ENCODE measurements around the gene LRRC1. TPM values are rescaled to one million over a fixed set of nuclear protein-coding genes. Genes with fewer than 3 reads are reported as not detected.

The LRRC1 gene
- total RNA-seq, 4 donors from 2014 or later, result 41.7 to 52.4 (median 48.4) TPM

DNA sequence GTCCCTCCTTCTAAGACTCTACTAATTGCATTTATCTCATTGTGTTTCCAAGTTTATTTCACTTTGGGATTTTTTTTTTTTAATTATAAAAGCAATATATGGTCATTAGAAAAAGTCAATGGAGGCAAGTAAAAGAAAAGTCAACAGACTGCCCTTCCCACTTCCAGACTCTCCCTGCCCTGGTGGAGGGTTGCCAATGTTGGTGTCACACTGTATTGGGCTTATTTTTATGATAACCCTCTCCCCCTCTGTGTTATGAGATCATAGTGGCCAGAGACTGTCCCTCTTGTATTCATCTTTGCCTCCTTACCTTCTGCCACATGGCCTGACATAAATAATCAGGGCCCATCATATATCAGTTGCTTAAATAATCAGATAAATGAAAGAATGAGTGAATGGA, 63.4 kb downstream of the LRRC1 start:
- intact Hi-C loops (cut with DNase I), result no loop called here
- H3K27me3 ChIP-seq, result no peaks in the 10 kb centered on the region
- no peak overlapping the region for H3K27ac ChIP-seq
- no peak overlapping the region for H3K4me3 ChIP-seq (replicated peaks in 1 of 3)
- H3K36me3 ChIP-seq, result no peaks in the 10 kb centered on the region
- peaks cover under 1 to 33% of the 10 kb centered on the region in 2 donors for H3K4me1 ChIP-seq
- no peak for DNase-seq
- H3K9me3 ChIP-seq, result no peaks in the 10 kb centered on the region
- TF ChIP-seq, protein P1, sequence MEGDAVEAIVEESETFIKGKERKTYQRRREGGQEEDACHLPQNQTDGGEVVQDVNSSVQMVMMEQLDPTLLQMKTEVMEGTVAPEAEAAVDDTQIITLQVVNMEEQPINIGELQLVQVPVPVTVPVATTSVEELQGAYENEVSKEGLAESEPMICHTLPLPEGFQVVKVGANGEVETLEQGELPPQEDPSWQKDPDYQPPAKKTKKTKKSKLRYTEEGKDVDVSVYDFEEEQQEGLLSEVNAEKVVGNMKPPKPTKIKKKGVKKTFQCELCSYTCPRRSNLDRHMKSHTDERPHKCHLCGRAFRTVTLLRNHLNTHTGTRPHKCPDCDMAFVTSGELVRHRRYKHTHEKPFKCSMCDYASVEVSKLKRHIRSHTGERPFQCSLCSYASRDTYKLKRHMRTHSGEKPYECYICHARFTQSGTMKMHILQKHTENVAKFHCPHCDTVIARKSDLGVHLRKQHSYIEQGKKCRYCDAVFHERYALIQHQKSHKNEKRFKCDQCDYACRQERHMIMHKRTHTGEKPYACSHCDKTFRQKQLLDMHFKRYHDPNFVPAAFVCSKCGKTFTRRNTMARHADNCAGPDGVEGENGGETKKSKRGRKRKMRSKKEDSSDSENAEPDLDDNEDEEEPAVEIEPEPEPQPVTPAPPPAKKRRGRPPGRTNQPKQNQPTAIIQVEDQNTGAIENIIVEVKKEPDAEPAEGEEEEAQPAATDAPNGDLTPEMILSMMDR (IDR thresholded peaks at IDR 0.05), result no peak
- TF ChIP-seq POLR2A (IDR thresholded peaks at IDR 0.05), result no peak

DNA sequence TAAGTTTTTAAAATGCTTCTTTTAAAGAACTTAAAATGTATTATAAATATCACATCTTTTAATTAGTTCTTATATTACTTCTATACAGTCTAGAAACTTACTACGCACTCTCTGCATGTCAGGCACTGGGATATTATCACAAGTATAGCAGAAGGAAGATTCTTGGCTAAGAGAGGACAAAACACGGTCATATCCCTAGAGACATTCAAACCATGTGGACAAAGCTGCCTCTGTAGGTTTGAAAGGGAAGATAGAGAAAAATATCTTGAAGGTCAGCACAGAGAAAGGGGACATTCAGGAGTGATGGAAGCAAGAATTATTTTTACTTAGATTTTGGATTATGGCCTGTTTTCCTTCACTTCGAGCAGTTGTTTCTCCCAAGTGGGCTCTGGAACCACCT, 64.1 kb downstream of the LRRC1 start:
- H3K4me3 ChIP-seq (replicated peaks in 1 of 3), result no peak overlapping the region
- peaks cover 3 to 33% of the 10 kb centered on the region in 2 donors for H3K4me1 ChIP-seq
- intact Hi-C loops (cut with DNase I), result no loop called here
- H3K9me3 ChIP-seq, result no peaks in the 10 kb centered on the region
- H3K27me3 ChIP-seq, result no peaks in the 10 kb centered on the region
- 66 to 68% methylated on average over 3 of the region's 3 CpGs for WGBS, 2 donors
- no peak for DNase-seq
- H3K36me3 ChIP-seq, result no peaks in the 10 kb centered on the region
- TF ChIP-seq POLR2A (IDR thresholded peaks at IDR 0.05), result no peak
- TF ChIP-seq, protein P1 (IDR thresholded peaks at IDR 0.05), result no peak
- H3K27ac ChIP-seq, result no peak overlapping the region

DNA sequence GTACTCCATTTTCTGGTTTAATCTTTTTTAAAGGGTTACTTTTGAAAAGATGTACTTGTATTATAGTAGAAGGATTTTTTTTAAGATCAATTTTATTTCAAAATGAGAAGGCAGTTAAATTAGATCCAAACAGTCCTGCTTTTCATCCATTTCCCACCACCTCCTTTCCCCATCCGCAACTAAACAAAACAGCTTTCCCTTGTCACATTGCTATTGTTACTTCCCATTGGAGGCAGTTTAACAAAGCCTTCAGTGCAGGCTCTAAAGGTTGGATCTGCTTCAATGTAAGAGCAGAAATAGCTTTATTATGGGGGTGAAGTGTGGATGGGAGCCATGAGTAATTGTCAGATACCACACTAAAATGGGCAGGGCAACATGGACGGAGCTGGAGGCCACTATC, 65.7 kb downstream of the LRRC1 start:
- Histone ChIP-seq H3K36me3 (no peaks in the 10 kb centered on the region), H3K4me3 (replicated peaks in 1 of 3) (no peak overlapping the region), H3K4me1 (peaks cover 3 to 23% of the 10 kb centered on the region in 2 donors), H3K27me3 (no peaks in the 10 kb centered on the region), H3K9me3 (no peaks in the 10 kb centered on the region), H3K27ac (no peak overlapping the region)
- 94 to 95% methylated on average over 2 of the region's 2 CpGs for WGBS, 2 donors
- no peak for TF ChIP-seq POLR2A (IDR thresholded peaks at IDR 0.05)
- TF ChIP-seq, protein P1 (IDR thresholded peaks at IDR 0.05), result no peak
- DNase-seq, result no peak
- intact Hi-C loops (cut with DNase I), result no loop called here

DNA sequence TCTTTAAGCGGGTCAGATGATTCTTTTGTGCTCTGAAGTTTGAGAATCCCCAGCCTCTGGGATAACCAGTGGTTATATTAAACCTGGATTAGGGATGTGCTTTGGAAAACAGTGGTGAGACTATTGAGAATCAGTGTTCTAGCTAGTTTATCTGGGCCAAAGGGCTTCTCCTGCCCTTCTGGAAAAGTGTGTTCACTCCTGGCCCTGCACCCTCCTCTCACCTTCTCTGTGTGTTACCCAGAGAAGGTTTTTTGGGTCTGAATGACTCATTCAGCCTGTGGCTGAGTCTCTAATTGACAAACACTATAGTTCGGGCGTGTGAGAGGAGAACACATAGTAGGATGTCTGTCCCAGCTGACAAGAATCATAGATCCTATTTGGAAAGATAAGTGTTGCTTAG, 66.7 kb downstream of the LRRC1 start:
- no peak overlapping the region for H3K27ac ChIP-seq
- peaks cover 3 to 15% of the 10 kb centered on the region in 2 donors for H3K4me1 ChIP-seq
- intact Hi-C loops (cut with DNase I), result no loop called here

DNA sequence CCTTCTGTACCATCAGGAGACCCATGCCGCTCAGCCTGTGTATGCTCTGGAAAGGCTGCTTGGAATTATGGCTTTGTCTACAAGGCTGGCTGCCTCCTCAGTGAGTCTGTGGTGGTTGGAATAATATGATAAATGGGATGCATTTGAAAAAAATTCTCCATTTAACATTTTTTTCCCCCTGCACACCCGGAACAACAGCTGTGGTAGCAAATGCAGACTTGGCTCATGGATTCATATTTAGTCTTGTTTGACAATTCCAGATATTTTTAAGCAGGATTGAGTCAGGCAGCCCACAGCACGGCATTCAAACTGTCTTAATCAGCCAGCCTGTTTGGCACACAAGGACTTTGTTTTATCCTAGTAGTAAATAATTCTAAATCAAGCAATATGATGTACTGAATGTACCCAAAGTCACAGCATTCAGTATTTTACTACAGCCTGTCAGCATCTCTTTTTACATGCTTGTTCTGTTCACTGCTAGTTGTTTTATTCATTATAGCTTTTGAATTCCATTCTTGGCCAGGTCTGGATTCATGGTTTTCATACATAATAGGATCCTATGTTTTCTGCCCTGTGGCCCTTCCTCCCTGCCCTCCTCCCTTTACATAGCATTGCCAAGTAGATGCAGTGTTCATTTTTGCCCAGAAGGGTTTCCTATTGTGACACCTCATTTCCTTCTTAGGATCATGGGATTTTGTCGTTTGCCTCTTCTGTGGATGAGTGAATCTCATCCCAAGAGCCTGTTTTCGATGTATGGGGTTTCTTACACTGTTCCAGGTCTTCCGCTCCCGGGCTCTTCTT, 68.1 kb downstream of the LRRC1 start:
- Histone ChIP-seq H3K9me3 (no peaks in the 10 kb centered on the region), H3K4me1 (peaks cover 3 to 9% of the 10 kb centered on the region in 2 donors), H3K27ac (no peak overlapping the region), H3K36me3 (no peaks in the 10 kb centered on the region), H3K27me3 (no peaks in the 10 kb centered on the region), H3K4me3 (replicated peaks in 1 of 3) (no peak overlapping the region)
- DNase-seq, result no peak
- WGBS, 2 donors, result 82 to 85% methylated on average over 7 of the region's 7 CpGs
- intact Hi-C loops (cut with DNase I), result no loop called here
- TF ChIP-seq, protein P1 (IDR thresholded peaks at IDR 0.05), result no peak
- TF ChIP-seq POLR2A (IDR thresholded peaks at IDR 0.05), result no peak

More for the DNA sequence above, 66.7 kb downstream of the LRRC1 start:
- no peaks in the 10 kb centered on the region for H3K27me3 ChIP-seq
- WGBS, 2 donors, result 89 to 91% methylated on average over 3 of the region's 3 CpGs
- DNase-seq, result no peak
- no peaks in the 10 kb centered on the region for H3K36me3 ChIP-seq
- TF ChIP-seq POLR2A (IDR thresholded peaks at IDR 0.05), result no peak
- TF ChIP-seq, protein P1 (IDR thresholded peaks at IDR 0.05), result no peak
- H3K9me3 ChIP-seq, result no peaks in the 10 kb centered on the region
- no peak overlapping the region for H3K4me3 ChIP-seq (replicated peaks in 1 of 3)

Measured in thyroid gland (tissue), 4 donors.